Esophagus (tissue), 2 donors: Measurements from ENCODE around the gene FOXP2. TPM values are rescaled to one million over a fixed set of nuclear protein-coding genes. Genes with fewer than 3 reads are reported as not detected.

Source experiments
- H3K27ac ChIP-seq, 2 donors: one replicate each; pipeline ENCODE4 v1.5.1; 2013; ENCODE audit warnings: low read depth in 2 of 2, mild to moderate bottlenecking in 2 of 2, inconsistent platforms in 1 of 2, low read length in 1 of 2, moderate library complexity in 1 of 2
- H3K27me3 ChIP-seq, 2 donors: one replicate each; pipeline ENCODE4 v1.6.1; 2013; ENCODE audit warnings: low read length in 2 of 2, control low read depth in 1 of 2, mild to moderate bottlenecking in 1 of 2; ENCODE audit not compliant: insufficient read depth in 2 of 2, control insufficient read depth in 1 of 2
- H3K36me3 ChIP-seq, 2 donors: one replicate each; pipeline ENCODE4 v1.6.1; 2013; ENCODE audit warnings: low read length in 1 of 2; ENCODE audit not compliant: control insufficient read depth in 2 of 2, insufficient read depth in 2 of 2
- H3K4me1 ChIP-seq, 2 donors: one replicate each; pipeline ENCODE4 v1.6.1; 2013; ENCODE audit warnings: low read length in 1 of 2; ENCODE audit not compliant: control insufficient read depth in 2 of 2, insufficient read depth in 2 of 2
- H3K4me3 ChIP-seq, 2 donors: one replicate each; pipeline ENCODE4 v1.5.1; 2013; ENCODE audit warnings: low read length in 2 of 2, mild to moderate bottlenecking in 2 of 2, low read depth in 1 of 2, moderate library complexity in 1 of 2
- H3K9me3 ChIP-seq, 2 donors: one replicate each; pipeline ENCODE4 v1.6.1; 2013; ENCODE audit warnings: mild to moderate bottlenecking in 2 of 2, low read depth in 1 of 2, low read length in 1 of 2, moderate library complexity in 1 of 2; ENCODE audit not compliant: control insufficient read depth in 2 of 2, insufficient read depth in 1 of 2
- WGBS, 2 donors: extraction: QIAGEN DNeasy Blood & Tissue Kit; methylation state at CpG; one replicate each; pipeline ENCODE4 v1.1.7; 2013; 5-methylcytosine and 5-hydroxymethylcytosine counted together
- polyA plus RNA-seq, 2 donors: library from polyadenylated mRNA; stranded (reverse); fragments of 200-250 nt; gene quantifications; one replicate each; pipeline ENCODE4 v1.2.3, GENCODE V29; 2013
- donor health status: healthy with polysubstance abuse.
- donor health status: Bipolar disorder and iron deficiency.

FOXP2 gene
- polyA plus RNA-seq, 2 donors = 2.1 to 2.5 TPM

DNA sequence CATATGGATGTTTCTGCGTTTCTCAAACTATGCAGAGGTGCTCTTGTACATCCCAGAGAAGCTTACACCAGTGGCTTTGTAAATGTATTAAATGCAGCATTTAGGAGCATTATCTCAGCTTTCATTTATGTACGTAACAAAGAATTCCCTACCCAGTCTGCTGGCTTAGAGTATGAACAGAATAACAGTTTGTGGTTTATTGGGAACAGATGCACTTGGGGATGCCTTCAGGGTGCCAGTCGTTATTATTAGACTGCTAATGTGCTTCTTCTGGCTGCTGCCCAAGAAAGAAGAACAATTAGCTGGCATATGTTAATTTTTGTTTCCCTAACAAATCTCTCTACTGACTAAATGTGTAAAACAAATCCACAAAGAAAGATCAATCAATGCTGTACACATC is 241.9 kb downstream of the FOXP2 start:
- H3K27me3 ChIP-seq = no peaks in the 10 kb centered on the region
- H3K4me1 ChIP-seq = no peaks in the 10 kb centered on the region
- no peaks in the 10 kb centered on the region for H3K9me3 ChIP-seq
- 66 to 68% methylated on average over 3 of the region's 3 CpGs for WGBS, 2 donors
- H3K4me3 ChIP-seq = no peak overlapping the region
- no peak overlapping the region for H3K27ac ChIP-seq
- H3K36me3 ChIP-seq = peaks cover 0 to 3% of the 10 kb centered on the region in 2 donors

DNA sequence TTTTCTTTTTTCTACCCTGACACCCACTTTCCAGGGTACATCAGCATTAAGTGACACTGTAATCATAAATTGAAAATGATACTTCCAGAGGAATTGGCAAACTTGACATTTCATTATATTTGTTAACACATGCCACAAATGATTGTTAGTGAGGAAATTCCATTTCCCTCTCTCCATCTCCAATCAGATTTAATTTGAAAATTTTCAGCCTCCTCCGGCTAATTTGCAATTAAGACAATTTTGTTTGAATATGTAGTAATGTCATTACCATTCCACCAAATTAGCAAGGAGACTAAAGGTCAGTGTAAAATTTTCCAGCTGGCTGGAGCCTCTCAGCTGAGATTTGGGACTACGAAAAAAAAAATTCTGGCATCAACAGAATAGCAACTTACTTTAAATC is 242.7 kb downstream of the FOXP2 start:
- WGBS, 2 donors = 76 to 81% methylated on average over 2 of the region's 2 CpGs
- H3K9me3 ChIP-seq = no peaks in the 10 kb centered on the region
- H3K27me3 ChIP-seq = no peaks in the 10 kb centered on the region
- H3K27ac ChIP-seq = no peak overlapping the region
- H3K4me3 ChIP-seq = no peak overlapping the region
- peaks cover 0 to 3% of the 10 kb centered on the region in 2 donors for H3K36me3 ChIP-seq
- H3K4me1 ChIP-seq = no peaks in the 10 kb centered on the region

DNA sequence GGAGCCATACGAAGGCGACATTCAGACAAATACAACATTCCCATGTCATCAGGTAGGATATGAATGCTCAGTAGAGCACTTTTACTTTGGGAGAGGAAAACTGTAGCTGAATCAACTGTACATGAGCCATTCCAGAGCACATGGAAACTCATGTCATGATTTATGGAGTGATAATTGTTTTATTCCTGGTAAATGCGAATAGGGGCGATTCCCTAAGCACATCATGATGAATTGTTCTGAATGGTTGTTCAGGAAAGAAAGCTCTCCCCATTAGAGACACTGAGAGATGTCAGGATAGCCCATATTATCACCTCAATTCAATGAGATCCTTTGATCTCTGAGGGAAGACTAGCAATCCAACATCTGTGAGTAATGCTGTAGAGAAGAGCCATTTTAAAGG is 243.6 kb downstream of the FOXP2 start:
- 88 to 89% methylated on average over 4 of the region's 4 CpGs for WGBS, 2 donors
- Histone ChIP-seq H3K4me3 (no peak overlapping the region), H3K4me1 (no peaks in the 10 kb centered on the region), H3K27me3 (no peaks in the 10 kb centered on the region), H3K27ac (no peak overlapping the region), H3K36me3 (peaks cover 0 to 2% of the 10 kb centered on the region in 2 donors), H3K9me3 (no peaks in the 10 kb centered on the region)

DNA sequence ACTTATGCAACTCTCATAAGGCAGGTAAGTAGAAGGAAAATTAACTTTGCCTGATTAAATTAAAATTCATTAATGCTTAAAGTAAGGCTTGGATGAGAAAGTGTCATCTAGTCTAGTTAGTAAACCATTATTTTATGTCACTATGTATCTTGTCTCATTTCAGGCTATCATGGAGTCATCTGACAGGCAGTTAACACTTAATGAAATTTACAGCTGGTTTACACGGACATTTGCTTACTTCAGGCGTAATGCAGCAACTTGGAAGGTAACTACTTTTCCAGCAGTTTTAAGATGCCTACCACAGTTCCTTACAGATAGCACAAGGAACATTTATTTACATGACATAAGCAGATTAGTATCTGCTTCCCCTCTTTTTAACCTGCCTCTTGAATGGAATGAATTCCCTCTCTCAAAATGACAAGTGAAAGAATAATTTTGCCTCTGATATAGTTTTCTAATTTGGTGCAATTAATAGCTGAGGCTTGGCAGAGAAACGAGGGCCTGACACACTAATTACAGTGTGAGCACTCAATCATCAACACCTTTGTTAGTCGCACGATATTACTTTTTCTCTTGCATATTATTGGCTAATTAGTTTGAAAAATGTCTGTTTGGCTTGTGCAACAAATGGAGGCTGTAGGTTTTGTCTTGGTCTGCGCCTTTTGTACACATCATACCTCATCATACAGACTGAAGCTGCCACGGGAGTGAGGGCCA is 245.0 kb downstream of the FOXP2 start:
- Histone ChIP-seq H3K36me3 (no peaks in the 10 kb centered on the region), H3K27me3 (no peaks in the 10 kb centered on the region), H3K27ac (no peak overlapping the region), H3K4me3 (no peak overlapping the region), H3K4me1 (no peaks in the 10 kb centered on the region), H3K9me3 (no peaks in the 10 kb centered on the region)
- WGBS, 2 donors = 47 to 67% methylated on average over 7 of the region's 7 CpGs

DNA sequence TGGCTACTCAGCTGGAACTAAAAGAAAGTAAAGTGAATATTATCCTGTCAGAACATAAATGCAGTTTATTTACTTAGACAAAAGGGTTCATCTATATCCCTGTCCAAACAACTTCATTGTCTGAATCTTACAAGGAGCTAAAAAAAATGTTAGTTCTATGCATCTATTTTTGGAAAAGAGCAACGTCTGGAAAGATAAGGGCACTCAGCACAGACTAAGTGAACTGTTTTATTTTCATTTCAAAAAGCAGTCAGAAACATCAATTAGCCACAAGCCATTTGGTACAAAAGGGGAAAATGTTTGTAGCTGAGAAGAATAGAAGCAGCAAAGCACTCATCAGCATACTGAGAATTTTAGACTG is 245.5 kb downstream of the FOXP2 start:
- no peaks in the 10 kb centered on the region for H3K36me3 ChIP-seq
- H3K9me3 ChIP-seq = no peaks in the 10 kb centered on the region
- no peaks in the 10 kb centered on the region for H3K4me1 ChIP-seq
- 8 to 22% methylated on average over 1 of the region's 1 CpG for WGBS, 2 donors
- H3K27ac ChIP-seq = no peak overlapping the region
- H3K4me3 ChIP-seq = no peak overlapping the region
- H3K27me3 ChIP-seq = no peaks in the 10 kb centered on the region

DNA sequence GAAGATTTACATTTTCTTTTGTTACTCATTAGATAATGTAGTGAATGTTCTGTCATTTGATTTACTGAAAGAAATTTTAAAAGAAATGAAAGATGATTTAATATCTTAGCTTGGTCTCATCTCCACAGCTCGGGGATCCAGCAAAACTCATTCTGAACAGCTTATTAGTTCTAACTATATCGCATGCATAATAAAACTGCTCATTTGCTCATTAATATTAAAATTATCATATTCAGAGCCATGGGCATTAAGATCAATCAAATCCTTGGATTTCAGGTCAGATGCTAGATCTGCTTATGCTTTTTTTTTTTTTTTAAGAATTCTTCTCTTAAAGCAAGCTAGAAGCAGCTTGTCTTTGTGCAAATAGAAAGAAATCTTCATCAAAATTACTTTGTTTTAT is 246.1 kb downstream of the FOXP2 start:
- Histone ChIP-seq H3K36me3 (no peaks in the 10 kb centered on the region), H3K27ac (no peak overlapping the region), H3K9me3 (no peaks in the 10 kb centered on the region), H3K27me3 (no peaks in the 10 kb centered on the region), H3K4me1 (no peaks in the 10 kb centered on the region), H3K4me3 (no peak overlapping the region)
- 89 to 90% methylated on average over 2 of the region's 2 CpGs for WGBS, 2 donors

DNA sequence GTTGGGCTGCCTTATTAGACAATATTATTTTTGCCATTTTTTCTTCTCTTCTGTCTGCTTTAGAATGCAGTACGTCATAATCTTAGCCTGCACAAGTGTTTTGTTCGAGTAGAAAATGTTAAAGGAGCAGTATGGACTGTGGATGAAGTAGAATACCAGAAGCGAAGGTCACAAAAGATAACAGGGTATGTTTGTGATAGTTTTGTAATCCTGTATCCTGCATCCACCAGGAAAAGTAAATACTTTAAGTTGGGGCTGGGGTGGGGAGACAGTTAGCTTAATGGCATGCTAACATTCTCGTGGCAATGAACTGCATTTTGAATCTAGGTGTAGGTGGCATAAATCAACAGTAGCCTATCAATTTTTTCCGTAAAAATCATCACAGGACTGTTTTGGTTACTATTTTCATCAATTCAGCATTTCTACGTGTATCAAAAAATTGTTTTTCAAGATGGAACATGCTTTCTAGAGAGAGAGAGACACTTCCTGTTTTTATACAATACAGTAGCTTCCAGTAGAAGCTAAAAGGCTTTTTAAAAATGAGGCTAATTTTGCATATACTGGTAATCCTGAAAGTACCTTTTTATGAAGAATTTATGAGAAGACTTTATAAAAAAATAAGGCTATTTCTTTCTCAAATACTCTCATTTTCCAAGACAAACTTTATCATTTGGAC is 247.5 kb downstream of the FOXP2 start:
- Histone ChIP-seq H3K9me3 (no peaks in the 10 kb centered on the region), H3K36me3 (no peaks in the 10 kb centered on the region), H3K4me1 (no peaks in the 10 kb centered on the region), H3K4me3 (no peak overlapping the region), H3K27me3 (no peaks in the 10 kb centered on the region), H3K27ac (no peak overlapping the region)
- WGBS, 2 donors = 72 to 73% methylated on average over 6 of the region's 6 CpGs

DNA sequence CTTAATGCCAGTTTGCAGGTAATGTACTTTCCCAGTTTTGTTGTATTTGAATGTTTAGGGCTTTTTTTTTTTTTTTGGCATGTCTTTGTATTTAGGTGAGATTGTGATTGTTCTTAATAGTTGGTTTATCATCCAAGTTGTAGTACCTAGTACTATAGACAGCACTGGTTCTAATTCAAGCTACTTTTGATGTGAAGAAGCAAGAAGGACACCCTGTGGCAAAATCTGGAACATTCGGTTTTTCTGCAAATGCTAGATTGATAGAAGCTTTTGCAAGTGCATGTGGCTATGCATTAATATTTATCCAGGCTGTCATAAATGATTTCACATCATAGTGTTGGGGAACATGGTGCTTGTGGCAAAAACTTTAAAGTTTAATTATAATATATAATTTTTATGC is 248.9 kb downstream of the FOXP2 start:
- H3K4me3 ChIP-seq = no peak overlapping the region
- H3K27me3 ChIP-seq = no peaks in the 10 kb centered on the region
- H3K36me3 ChIP-seq = no peaks in the 10 kb centered on the region
- WGBS, 2 donors = 48 to 60% methylated on average over 1 of the region's 1 CpG
- H3K4me1 ChIP-seq = no peaks in the 10 kb centered on the region
- H3K27ac ChIP-seq = no peak overlapping the region
- no peaks in the 10 kb centered on the region for H3K9me3 ChIP-seq

DNA sequence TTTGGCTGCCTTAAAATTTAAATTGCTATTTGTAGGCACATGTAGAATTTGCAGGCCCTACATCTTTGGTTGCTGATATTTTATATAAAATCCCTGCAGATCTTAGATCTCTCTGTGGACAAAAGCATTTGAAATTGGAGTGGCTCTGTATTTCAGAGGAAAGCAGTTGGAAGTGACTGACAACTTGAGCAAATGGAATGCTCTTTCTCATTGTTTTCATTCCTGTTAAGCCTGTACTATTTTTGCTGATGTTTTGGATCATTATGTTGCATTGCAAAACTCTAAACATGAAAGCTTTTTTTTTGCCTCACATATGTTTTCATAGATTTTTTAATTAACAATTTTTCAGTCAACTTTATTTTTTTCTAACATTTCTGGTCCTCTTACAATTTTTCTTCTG is 256.1 kb downstream of the FOXP2 start:
- no peaks in the 10 kb centered on the region for H3K9me3 ChIP-seq
- no peak overlapping the region for H3K27ac ChIP-seq
- no peak overlapping the region for H3K4me3 ChIP-seq
- no peaks in the 10 kb centered on the region for H3K27me3 ChIP-seq
- no peaks in the 10 kb centered on the region for H3K36me3 ChIP-seq
- H3K4me1 ChIP-seq = no peaks in the 10 kb centered on the region

DNA sequence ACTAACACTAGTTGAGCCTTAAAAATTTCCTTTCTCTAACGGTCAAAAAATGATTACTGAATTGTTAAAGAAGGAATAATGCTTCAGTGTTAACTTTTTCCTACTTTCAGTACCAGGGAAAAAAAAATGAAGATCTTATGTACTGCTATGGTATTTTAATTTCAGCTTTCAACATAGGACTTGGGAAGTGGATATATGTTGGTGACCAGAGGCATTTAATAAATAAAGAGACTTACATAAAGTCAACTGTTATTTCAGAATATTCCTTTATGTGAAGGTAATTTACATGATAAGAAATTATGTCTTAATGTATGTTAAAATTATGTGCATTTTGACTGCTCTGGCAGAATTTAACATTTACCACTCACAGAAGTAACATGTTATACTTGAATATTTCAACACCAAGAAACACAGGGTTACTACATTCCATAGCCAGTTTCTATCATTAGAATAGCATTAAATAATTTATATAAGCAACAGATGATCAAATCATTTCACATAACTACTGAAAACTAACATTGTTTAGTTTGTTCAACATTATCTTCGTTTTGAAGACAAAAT is 257.0 kb downstream of the FOXP2 start:
- Histone ChIP-seq H3K27ac (no peak overlapping the region), H3K9me3 (no peaks in the 10 kb centered on the region), H3K27me3 (no peaks in the 10 kb centered on the region), H3K4me1 (no peaks in the 10 kb centered on the region), H3K4me3 (no peak overlapping the region), H3K36me3 (no peaks in the 10 kb centered on the region)
- WGBS, 2 donors = 82% methylated on average over 2 of the region's 2 CpGs
